Measurements from ENCODE around the gene ARHGAP18.

GRCh38 chr6:129733290-129733689 lies 23.3 kb upstream of the ARHGAP18 start:
- TF ChIP-seq EZH2 (IDR thresholded peaks at IDR 0.05; ENCODE audit: insufficient read depth, poor library complexity, severe bottlenecking) (no peak), EZH2phosphoT487 (IDR thresholded peaks at IDR 0.05; ENCODE audit: insufficient read depth, low read depth) (no peak)
